H1 (cell line): ENCODE data around the gene CDH22.

Experiments
- ASH2L ChIP-seq: fragments of 200-600, 300-600 bp; sonication (generic); IDR thresholded peaks from one replicate; pipeline ENCODE4 v1.7.1; 2017; ENCODE audit warnings: low read length
- CTCF ChIP-seq, 3 experiments: IDR thresholded peaks; 1 replicate in 2 of 3; 2 replicates in 1 of 3; pipeline versions ENCODE4 v1.5.1 to v1.6.1; 2011; ENCODE audit warnings: low read length in 3 of 3, mild to moderate bottlenecking in 3 of 3, inconsistent platforms in 2 of 3, low read depth in 1 of 3, moderate library complexity in 1 of 3; ENCODE audit not compliant: insufficient read depth in 1 of 3; ENCODE audit errors: control extremely low read depth in 1 of 3
- EGR1 ChIP-seq: IDR thresholded peaks from 2 replicates; pipeline ENCODE4 v1.6.1; 2011; ENCODE audit warnings: low read depth, low read length, borderline replicate concordance
- JUN ChIP-seq: IDR thresholded peaks from 2 replicates; pipeline ENCODE4 v1.6.1; 2011; ENCODE audit warnings: low read depth, mild to moderate bottlenecking, improper control_type of control experiment, low read length
- JUND ChIP-seq: IDR thresholded peaks from 2 replicates; pipeline ENCODE4 v1.6.1; 2011; ENCODE audit warnings: mild to moderate bottlenecking, improper control_type of control experiment, low read length
- KDM1A ChIP-seq: fragments of 200-600, 300-600 bp; sonication (generic); IDR thresholded peaks from 2 replicates; pipeline ENCODE4 v1.7.1; 2016; ENCODE audit warnings: mild to moderate bottlenecking, low read length, borderline replicate concordance
- POLR2A ChIP-seq, 2 experiments: IDR thresholded peaks; 1 replicate in 1 of 2; 2 replicates in 1 of 2; pipeline ENCODE4 v1.6.1; 2011; ENCODE audit warnings: low read depth in 2 of 2, low read length in 2 of 2, mild to moderate bottlenecking in 2 of 2; ENCODE audit errors: control extremely low read depth in 1 of 2

DNA sequence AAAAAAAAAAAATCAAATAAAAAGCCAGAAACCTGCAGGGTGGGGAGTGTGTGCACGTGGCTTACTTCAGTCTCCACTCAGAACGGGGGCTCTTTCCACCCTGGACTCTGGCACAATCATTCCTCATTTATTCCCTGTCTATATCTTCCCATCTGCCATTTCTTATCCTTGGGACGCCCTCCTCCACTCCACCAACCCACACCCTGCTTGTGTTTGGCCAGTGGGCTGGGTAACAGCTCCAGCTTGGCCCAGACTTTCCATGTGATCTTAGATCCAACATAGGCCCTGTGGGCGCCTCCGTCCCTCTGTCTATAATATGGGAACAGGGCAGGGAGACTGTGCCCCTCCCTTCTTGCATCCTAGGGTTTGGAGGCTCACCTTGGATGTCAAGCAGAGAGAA is 122.1 kb downstream of the CDH22 start:
- TF ChIP-seq ASH2L (no peak), CTCF (IDR thresholded peaks at IDR 0.05; ENCODE audit: control extremely low read depth in 1 of 3, insufficient read depth in 1 of 3, low read depth in 1 of 3, low read length in 3 of 3) (no peak), POLR2A (IDR thresholded peaks at IDR 0.05; ENCODE audit: control extremely low read depth in 1 of 2, low read depth in 2 of 2, low read length in 2 of 2) (no peak), KDM1A (no peak), EGR1 (no peak), JUND (no peak), JUN (no peak)
